ENCODE results near the gene FHIT.

GRCh38 chr3:60756241-60757030, 494.8 kb downstream of the FHIT start:
- TF ChIP-seq POLR2A (IDR thresholded peaks at IDR 0.05), result no peak
- TF ChIP-seq, protein P1, sequence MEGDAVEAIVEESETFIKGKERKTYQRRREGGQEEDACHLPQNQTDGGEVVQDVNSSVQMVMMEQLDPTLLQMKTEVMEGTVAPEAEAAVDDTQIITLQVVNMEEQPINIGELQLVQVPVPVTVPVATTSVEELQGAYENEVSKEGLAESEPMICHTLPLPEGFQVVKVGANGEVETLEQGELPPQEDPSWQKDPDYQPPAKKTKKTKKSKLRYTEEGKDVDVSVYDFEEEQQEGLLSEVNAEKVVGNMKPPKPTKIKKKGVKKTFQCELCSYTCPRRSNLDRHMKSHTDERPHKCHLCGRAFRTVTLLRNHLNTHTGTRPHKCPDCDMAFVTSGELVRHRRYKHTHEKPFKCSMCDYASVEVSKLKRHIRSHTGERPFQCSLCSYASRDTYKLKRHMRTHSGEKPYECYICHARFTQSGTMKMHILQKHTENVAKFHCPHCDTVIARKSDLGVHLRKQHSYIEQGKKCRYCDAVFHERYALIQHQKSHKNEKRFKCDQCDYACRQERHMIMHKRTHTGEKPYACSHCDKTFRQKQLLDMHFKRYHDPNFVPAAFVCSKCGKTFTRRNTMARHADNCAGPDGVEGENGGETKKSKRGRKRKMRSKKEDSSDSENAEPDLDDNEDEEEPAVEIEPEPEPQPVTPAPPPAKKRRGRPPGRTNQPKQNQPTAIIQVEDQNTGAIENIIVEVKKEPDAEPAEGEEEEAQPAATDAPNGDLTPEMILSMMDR (IDR thresholded peaks at IDR 0.05), result no peak
